Activated CD4-positive, alpha-beta T cell treated with anti-CD3 and anti-CD28 coated beads for 48 hours (primary cell): ENCODE results near the gene EMILIN3.
A peak's percentile ranks its signal among the peaks of the same experiment; 100 is the strongest.

ENCODE experiments used
- DNase-seq: peaks from one replicate; pipeline ENCODE4 v3.0.0-alpha.2; 2020

The EMILIN3 gene

GRCh38 chr20:41344938-41345728, 21.5 kb downstream of the EMILIN3 start:
- no peak for DNase-seq

- no peak for DNase-seq
Measured at GRCh38 chr20:41344477-41344876, 22.1 kb downstream of the EMILIN3 start.

- DNase-seq: no peak
Measured at GRCh38 chr20:41342474-41343464, 23.8 kb downstream of the EMILIN3 start.

- peak; percentile 77 for DNase-seq
Measured at GRCh38 chr20:41340327-41341055, 26.1 kb downstream of the EMILIN3 start, which contains the start of gene LPIN3. Gene LPIN3, plus strand, starts transcription at chr20:41340821. Its CDS starts 4,983 bp downstream, at chr20:41345804.

GRCh38 chr20:41339957-41340326, 26.7 kb downstream of the EMILIN3 start:
- peak; percentile 91 for DNase-seq

- no peak for DNase-seq
Measured at GRCh38 chr20:41336711-41337492, 29.7 kb downstream of the EMILIN3 start.

GRCh38 chr20:41335591-41335990, 31.0 kb downstream of the EMILIN3 start:
- DNase-seq: no peak

- DNase-seq: no peak
Measured at GRCh38 chr20:41334443-41335421, 31.9 kb downstream of the EMILIN3 start.

GRCh38 chr20:41334036-41334435, 32.6 kb downstream of the EMILIN3 start:
- DNase-seq: no peak

GRCh38 chr20:41331731-41332130, 34.9 kb downstream of the EMILIN3 start:
- no peak for DNase-seq

- no peak for DNase-seq
Measured at GRCh38 chr20:41330941-41331340, 35.7 kb downstream of the EMILIN3 start.

- no peak for DNase-seq
Measured at GRCh38 chr20:41330343-41330720, 36.3 kb downstream of the EMILIN3 start.

- peak; percentile 77 for DNase-seq
Measured at GRCh38 chr20:41329435-41330342, 36.9 kb downstream of the EMILIN3 start.

- no peak for DNase-seq
Measured at GRCh38 chr20:41327178-41327577, 39.4 kb downstream of the EMILIN3 start.

GRCh38 chr20:41320976-41321375, 45.6 kb downstream of the EMILIN3 start:
- no peak for DNase-seq

GRCh38 chr20:41320441-41320840, 46.2 kb downstream of the EMILIN3 start:
- no peak for DNase-seq

- DNase-seq: no peak
Measured at GRCh38 chr20:41318271-41318649, 48.4 kb downstream of the EMILIN3 start.

- peak; percentile 97 for DNase-seq
Measured at GRCh38 chr20:41317546-41318270, 48.9 kb downstream of the EMILIN3 start, which contains the start of gene ZHX3. Gene ZHX3, minus strand, starts transcription at chr20:41317731. Its CDS starts 112,815 bp downstream, at chr20:41204916.
